SK-N-SH treated with all-trans-retinoic acid at 6 μM for 48 hours (cell line): ENCODE data around the gene HGD.

ENCODE experiments used
- ARNTL ChIP-seq: fragments of 450-650 bp; formaldehyde crosslinking; IDR thresholded peaks from 2 replicates; pipeline ENCODE4 v1.5.0; 2020; ENCODE audit warnings: low read depth, mild to moderate bottlenecking, moderate library complexity, borderline replicate concordance
- BACH2 ChIP-seq: fragments of 250-450 bp; sonication (Bioruptor Pico); IDR thresholded peaks from 2 replicates; pipeline ENCODE4 v1.9.0; 2021; ENCODE audit warnings: mild to moderate bottlenecking, borderline replicate concordance
- CREB5 ChIP-seq: fragments of 250-450 bp; sonication (Bioruptor Pico); IDR thresholded peaks from 2 replicates; pipeline ENCODE4 v1.5.1; 2020; ENCODE audit warnings: low read depth, mild to moderate bottlenecking, moderate library complexity
- CSDC2 ChIP-seq: fragments of 250-450 bp; sonication (Bioruptor Pico); IDR thresholded peaks from 2 replicates; pipeline ENCODE4 v1.5.0; 2020; ENCODE audit warnings: mild to moderate bottlenecking, moderate library complexity
- GLIS3 ChIP-seq: fragments of 250-450 bp; sonication (Bioruptor Pico); IDR thresholded peaks from 2 replicates; pipeline ENCODE4 v1.5.0; 2020; ENCODE audit warnings: mild to moderate bottlenecking, moderate library complexity
- ISL1 ChIP-seq: fragments of 250-450 bp; sonication (Bioruptor Pico); IDR thresholded peaks from 2 replicates; pipeline ENCODE4 v2.1.2; 2022; ENCODE audit warnings: mild to moderate bottlenecking, moderate library complexity
- SNAI2 ChIP-seq: fragments of 250-450 bp; sonication (Bioruptor Pico); IDR thresholded peaks from 2 replicates; pipeline ENCODE4 v1.5.0; 2020; ENCODE audit warnings: mild to moderate bottlenecking, moderate library complexity
- TCF4 ChIP-seq: fragments of 250-450 bp; sonication (Bioruptor Pico); IDR thresholded peaks from 2 replicates; pipeline ENCODE4 v1.8.0; 2021; ENCODE audit warnings: mild to moderate bottlenecking, moderate library complexity, borderline replicate concordance
- TOX ChIP-seq: fragments of 250-450 bp; sonication (Bioruptor Pico); IDR thresholded peaks from 2 replicates; pipeline ENCODE4 v1.8.0; 2021; ENCODE audit warnings: mild to moderate bottlenecking, moderate library complexity, borderline replicate concordance
- ZFP30 ChIP-seq: fragments of 450-650 bp; formaldehyde crosslinking; IDR thresholded peaks from 2 replicates; pipeline ENCODE4 v1.5.0; 2022; ENCODE audit warnings: mild to moderate bottlenecking, moderate library complexity
- ZNF565 ChIP-seq: fragments of 450-650 bp; formaldehyde crosslinking; conservative IDR thresholded peaks from 2 replicates; pipeline ENCODE4 v1.5.0; 2020; ENCODE audit warnings: low read depth, mild to moderate bottlenecking, moderate library complexity
- TF ChIP-seq, protein P1 (sequence below): fragments of 250-450 bp; sonication (Bioruptor Pico); IDR thresholded peaks from 2 replicates; pipeline ENCODE4 v1.8.0; 2021; ENCODE audit warnings: low read depth, mild to moderate bottlenecking, moderate library complexity, borderline replicate concordance
- TF ChIP-seq, protein P2 (sequence below): fragments of 250-450 bp; sonication (Bioruptor Pico); IDR thresholded peaks from 2 replicates; pipeline ENCODE4 v1.8.0; 2020; ENCODE audit warnings: mild to moderate bottlenecking, moderate library complexity, borderline replicate concordance

DNA sequence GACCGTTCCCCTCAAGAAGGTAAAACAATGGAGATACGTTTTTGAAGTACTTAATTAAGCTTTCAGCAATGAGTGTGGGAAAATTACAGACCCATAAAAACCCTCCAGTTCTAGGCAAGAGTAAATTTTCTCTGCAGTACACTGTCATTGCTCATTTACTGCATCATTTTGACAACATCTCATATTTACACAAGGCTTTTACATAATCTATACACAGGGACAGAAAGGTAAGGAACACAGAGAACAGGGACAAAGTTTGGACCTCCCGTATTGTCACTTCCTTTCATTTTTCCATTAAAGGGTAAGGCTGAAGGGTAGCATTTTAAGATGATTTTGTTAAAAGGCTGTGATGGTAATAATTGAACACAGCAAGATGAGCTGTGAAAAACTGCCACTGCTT is 7.4 kb upstream of the HGD start:
- TF ChIP-seq, protein P1, sequence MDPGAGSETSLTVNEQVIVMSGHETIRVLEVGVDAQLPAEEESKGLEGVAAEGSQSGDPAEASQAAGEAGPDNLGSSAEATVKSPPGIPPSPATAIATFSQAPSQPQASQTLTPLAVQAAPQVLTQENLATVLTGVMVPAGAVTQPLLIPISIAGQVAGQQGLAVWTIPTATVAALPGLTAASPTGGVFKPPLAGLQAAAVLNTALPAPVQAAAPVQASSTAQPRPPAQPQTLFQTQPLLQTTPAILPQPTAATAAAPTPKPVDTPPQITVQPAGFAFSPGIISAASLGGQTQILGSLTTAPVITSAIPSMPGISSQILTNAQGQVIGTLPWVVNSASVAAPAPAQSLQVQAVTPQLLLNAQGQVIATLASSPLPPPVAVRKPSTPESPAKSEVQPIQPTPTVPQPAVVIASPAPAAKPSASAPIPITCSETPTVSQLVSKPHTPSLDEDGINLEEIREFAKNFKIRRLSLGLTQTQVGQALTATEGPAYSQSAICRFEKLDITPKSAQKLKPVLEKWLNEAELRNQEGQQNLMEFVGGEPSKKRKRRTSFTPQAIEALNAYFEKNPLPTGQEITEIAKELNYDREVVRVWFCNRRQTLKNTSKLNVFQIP: no peak
- no peak for TF ChIP-seq TCF4
- TF ChIP-seq GLIS3 (CRISPR knock-in tag): no peak
- no peak for TF ChIP-seq CREB5 (CRISPR knock-in tag)
- no peak for TF ChIP-seq ZFP30 (CRISPR knock-in tag)
- TF ChIP-seq TOX (CRISPR knock-in tag): no peak
- no peak for TF ChIP-seq SNAI2 (CRISPR knock-in tag)
- no peak for TF ChIP-seq ISL1
- TF ChIP-seq, protein P2, sequence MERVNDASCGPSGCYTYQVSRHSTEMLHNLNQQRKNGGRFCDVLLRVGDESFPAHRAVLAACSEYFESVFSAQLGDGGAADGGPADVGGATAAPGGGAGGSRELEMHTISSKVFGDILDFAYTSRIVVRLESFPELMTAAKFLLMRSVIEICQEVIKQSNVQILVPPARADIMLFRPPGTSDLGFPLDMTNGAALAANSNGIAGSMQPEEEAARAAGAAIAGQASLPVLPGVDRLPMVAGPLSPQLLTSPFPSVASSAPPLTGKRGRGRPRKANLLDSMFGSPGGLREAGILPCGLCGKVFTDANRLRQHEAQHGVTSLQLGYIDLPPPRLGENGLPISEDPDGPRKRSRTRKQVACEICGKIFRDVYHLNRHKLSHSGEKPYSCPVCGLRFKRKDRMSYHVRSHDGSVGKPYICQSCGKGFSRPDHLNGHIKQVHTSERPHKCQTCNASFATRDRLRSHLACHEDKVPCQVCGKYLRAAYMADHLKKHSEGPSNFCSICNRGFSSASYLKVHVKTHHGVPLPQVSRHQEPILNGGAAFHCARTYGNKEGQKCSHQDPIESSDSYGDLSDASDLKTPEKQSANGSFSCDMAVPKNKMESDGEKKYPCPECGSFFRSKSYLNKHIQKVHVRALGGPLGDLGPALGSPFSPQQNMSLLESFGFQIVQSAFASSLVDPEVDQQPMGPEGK (CRISPR knock-in tag): no peak
- no peak for TF ChIP-seq ZNF565 (CRISPR knock-in tag)
- TF ChIP-seq BACH2 (CRISPR knock-in tag): no peak
- TF ChIP-seq CSDC2: no peak
- no peak for TF ChIP-seq ARNTL
